Tibial artery (tissue), 4 donors: ENCODE data around the gene CSNK1D.

Experiments
- DNase-seq, 2 donors: peaks; one replicate each; pipeline ENCODE4 v3.0.0-alpha.2; 2019
- H3K27ac ChIP-seq, 2 donors: fragments of 200-600 bp; sonication (generic) in 1 of 2; 1 replicate in 1 of 2; 2 replicates in 1 of 2; pipeline ENCODE4 v1.5.1; 2018 to 2019; ENCODE audit warnings: mild to moderate bottlenecking in 1 of 2
- H3K27me3 ChIP-seq, 2 donors: fragments of 200-600 bp; sonication (generic) in 1 of 2; one replicate each; pipeline versions ENCODE4 v1.5.1 to v1.6.0; 2016 to 2019
- H3K36me3 ChIP-seq, 3 donors: fragments of 200-600 bp; sonication (generic) in 2 of 3; one replicate each; pipeline ENCODE4 v1.5.1; 2016 to 2019; ENCODE audit warnings: mild to moderate bottlenecking in 2 of 3
- H3K4me1 ChIP-seq, 4 donors: fragments of 200-600 bp; sonication (generic) in 2 of 4; 1 replicate in 3 of 4; 2 replicates in 1 of 4; pipeline ENCODE4 v1.5.1; 2016 to 2019
- H3K4me3 ChIP-seq, 2 donors: fragments of 200-600 bp; sonication (generic) in 1 of 2; 1 replicate in 1 of 2; 2 replicates in 1 of 2; pipeline ENCODE4 v1.5.1; 2018 to 2019; ENCODE audit warnings: mild to moderate bottlenecking in 2 of 2
- H3K9me3 ChIP-seq, 3 donors: fragments of 200-600 bp; sonication (generic) in 1 of 3; one replicate each; pipeline ENCODE4 v1.5.1; 2016 to 2019
- intact Hi-C: fragments of 100-400 bp; cut with DNase I; formaldehyde crosslinking; loops from one replicate; pipeline ENCODE4 v1.15.0; 2023; ENCODE audit warnings: low total_unique reads
- TF ChIP-seq, protein P1 (sequence below), 2 experiments: fragments of 200-600 bp in 1 of 2; fragments of 450-650 bp in 1 of 2; IDR thresholded peaks; one replicate each; pipeline ENCODE4 v1.5.1; 2017 to 2019; ENCODE audit warnings: antibody characterized with exemption in 2 of 2, mild to moderate bottlenecking in 1 of 2, moderate library complexity in 1 of 2

CSNK1D gene

DNA sequence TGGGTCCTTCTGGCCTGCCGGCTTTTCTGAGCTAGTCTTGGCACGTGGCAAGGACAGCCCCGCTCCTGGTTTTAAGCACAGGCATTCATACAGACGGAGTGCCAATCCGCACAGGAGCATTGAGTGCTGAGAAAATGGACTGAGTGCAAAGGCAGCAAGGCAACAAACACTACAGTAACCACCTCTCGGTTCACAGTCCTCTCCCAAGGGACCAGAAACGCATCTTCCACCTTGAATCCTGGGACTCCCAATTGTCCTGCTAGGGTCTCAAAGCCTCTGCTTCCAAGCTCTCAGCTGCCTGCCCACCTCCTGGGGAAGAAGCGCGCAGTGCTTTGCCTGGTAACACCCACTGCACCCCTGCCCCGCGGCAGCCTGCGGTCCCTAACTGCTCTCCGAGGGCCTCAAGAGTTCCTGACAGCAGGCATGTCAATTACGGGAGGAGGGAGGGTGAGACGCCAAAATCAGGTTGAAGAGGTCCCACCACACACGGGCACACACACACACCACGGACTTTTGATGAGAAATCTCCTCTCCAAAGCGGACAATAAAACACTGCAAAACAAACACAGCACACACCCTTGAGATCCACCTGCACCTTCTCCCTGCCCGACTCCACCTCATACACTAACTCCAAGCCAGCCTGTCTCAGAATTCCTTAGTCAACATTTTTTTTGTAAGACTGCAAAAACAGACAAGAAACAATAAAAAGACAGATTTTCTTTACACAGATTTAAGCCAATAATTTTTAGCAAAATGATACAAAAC lies 29.7 kb downstream of the CSNK1D start:
- H3K27ac ChIP-seq = peak overlapping the region in 1 of 2 donors; percentile 89
- intact Hi-C loops = loop anchor here (10.0 kb wide), 1 partner anchor 51 kb away; no protein-coding TSS in a partner anchor
- no peaks in the 10 kb centered on the region for H3K27me3 ChIP-seq
- peaks cover 45 to 61% (median 56%) of the 10 kb centered on the region in 3 donors for H3K36me3 ChIP-seq
- TF ChIP-seq, protein P1, sequence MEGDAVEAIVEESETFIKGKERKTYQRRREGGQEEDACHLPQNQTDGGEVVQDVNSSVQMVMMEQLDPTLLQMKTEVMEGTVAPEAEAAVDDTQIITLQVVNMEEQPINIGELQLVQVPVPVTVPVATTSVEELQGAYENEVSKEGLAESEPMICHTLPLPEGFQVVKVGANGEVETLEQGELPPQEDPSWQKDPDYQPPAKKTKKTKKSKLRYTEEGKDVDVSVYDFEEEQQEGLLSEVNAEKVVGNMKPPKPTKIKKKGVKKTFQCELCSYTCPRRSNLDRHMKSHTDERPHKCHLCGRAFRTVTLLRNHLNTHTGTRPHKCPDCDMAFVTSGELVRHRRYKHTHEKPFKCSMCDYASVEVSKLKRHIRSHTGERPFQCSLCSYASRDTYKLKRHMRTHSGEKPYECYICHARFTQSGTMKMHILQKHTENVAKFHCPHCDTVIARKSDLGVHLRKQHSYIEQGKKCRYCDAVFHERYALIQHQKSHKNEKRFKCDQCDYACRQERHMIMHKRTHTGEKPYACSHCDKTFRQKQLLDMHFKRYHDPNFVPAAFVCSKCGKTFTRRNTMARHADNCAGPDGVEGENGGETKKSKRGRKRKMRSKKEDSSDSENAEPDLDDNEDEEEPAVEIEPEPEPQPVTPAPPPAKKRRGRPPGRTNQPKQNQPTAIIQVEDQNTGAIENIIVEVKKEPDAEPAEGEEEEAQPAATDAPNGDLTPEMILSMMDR (IDR thresholded peaks at IDR 0.05) = no peak
- no peak for DNase-seq
- H3K4me1 ChIP-seq = peaks cover 20 to 70% (median 65%) of the 10 kb centered on the region in 4 donors
- no peaks in the 10 kb centered on the region for H3K9me3 ChIP-seq
- H3K4me3 ChIP-seq = no peak overlapping the region

DNA sequence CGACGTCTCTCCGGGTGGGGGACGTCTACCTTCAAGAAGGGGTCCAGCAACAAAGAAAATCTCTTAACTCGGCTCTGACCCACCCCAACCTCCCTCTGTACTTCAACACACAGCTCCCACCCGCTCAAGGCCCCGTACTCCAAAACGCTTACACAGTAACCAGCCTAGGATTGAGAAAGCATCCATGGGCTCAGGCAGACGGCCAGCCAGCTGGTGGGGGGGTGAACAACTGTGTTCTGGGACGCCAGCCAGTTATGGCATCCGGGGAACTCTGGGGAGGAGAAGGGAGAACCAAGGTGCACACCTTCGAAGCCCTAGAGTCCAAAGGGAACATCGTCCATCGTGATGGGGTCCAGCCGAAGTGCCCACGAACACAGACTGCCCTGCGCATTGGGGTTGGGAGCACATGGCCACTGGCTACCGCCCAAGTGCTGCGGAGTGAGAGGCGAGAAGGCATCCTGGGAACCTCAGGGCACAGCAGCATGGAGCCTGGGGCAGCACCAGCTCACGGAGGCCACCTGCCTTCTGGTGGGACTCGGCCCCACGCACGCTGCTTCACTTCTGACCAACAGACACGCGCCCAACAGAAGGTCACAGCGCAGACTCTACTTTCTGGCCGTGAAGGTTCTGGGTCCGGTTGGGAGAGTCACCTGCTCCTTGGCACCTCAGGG lies 30.4 kb downstream of the CSNK1D start:
- peak overlapping the region; percentile 84 to 89 for H3K27ac ChIP-seq
- peak; percentile 82 to 95 for DNase-seq
- no peaks in the 10 kb centered on the region for H3K9me3 ChIP-seq
- H3K4me3 ChIP-seq = no peak overlapping the region
- H3K4me1 ChIP-seq = peaks cover 20 to 77% (median 72%) of the 10 kb centered on the region in 4 donors
- intact Hi-C loops = loop anchor here (10.0 kb wide), 1 partner anchor 52 kb away; no protein-coding TSS in a partner anchor
- peaks cover 38 to 53% (median 49%) of the 10 kb centered on the region in 3 donors for H3K36me3 ChIP-seq
- TF ChIP-seq, protein P1 (IDR thresholded peaks at IDR 0.05) = no peak
- no peaks in the 10 kb centered on the region for H3K27me3 ChIP-seq

DNA sequence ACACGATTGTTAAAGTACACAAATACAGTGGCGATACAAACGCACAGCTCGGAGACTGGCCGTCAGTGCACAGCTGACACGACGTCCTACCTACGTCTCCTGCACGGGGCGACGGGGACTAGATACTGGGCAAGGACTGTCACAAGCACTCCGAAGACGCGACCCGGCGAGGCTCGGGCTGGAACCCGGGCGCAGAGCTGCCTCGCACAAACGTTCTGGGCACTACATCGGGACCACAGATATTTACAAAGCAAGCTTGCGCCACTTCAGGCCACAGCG lies 30.9 kb downstream of the CSNK1D start:
- Histone ChIP-seq H3K9me3 (no peaks in the 10 kb centered on the region), H3K4me1 (peaks cover 20 to 82% (median 75%) of the 10 kb centered on the region in 4 donors), H3K4me3 (no peak overlapping the region), H3K36me3 (peaks cover 33 to 49% (median 47%) of the 10 kb centered on the region in 3 donors), H3K27me3 (no peaks in the 10 kb centered on the region), H3K27ac (peak overlapping the region; percentile 84 to 89)
- no peak for DNase-seq
- intact Hi-C loops = loop anchor here (10.0 kb wide), 1 partner anchor 52 kb away; no protein-coding TSS in a partner anchor
- TF ChIP-seq, protein P1 (IDR thresholded peaks at IDR 0.05) = no peak

DNA sequence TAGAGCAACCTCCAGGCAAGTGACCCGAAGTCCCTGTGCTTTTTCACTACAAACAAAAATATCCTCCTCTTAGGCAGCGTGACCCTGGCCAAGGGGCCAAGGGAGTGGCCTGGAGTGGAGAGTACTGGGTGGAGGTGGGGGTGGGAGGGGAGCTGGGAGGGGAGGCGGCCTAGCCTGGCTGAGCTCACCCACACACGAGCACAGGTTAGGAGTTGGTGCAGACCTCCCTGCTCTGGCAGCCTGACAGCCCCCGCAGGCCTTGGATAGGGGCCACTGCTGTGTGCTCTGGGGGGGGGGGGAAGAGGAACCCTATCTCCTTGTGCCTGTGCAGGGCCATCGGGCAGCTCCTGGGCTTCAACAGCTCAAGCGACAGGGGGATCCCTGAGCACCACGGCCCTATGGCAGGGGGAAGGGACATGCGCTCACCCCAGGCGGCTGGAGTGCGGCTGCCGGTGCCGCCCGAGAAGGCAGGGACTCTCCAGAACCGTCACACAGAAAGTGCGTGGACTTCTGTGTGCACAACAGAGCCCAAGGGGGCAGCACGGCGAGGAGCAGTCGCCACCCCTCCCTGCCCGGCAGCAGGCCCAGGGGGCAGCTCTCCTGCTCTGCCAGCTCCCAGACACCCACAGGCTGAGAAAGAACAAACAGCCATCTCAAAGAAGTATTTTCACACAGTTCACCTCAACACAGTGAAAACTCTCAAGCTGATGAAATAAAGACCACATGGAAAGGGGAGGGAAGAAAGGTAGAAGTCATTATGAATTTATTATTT lies 31.4 kb downstream of the CSNK1D start:
- H3K36me3 ChIP-seq = peaks cover 29 to 47% (median 43%) of the 10 kb centered on the region in 3 donors
- H3K27ac ChIP-seq = peak overlapping the region; percentile 84 to 89
- no peaks in the 10 kb centered on the region for H3K9me3 ChIP-seq
- no peak overlapping the region for H3K4me3 ChIP-seq
- DNase-seq = no peak
- peaks cover 20 to 83% (median 73%) of the 10 kb centered on the region in 4 donors for H3K4me1 ChIP-seq
- TF ChIP-seq, protein P1 (IDR thresholded peaks at IDR 0.05) = no peak
- intact Hi-C loops = loop anchor here (10.0 kb wide), 1 partner anchor 53 kb away; no protein-coding TSS in a partner anchor
- no peaks in the 10 kb centered on the region for H3K27me3 ChIP-seq

DNA sequence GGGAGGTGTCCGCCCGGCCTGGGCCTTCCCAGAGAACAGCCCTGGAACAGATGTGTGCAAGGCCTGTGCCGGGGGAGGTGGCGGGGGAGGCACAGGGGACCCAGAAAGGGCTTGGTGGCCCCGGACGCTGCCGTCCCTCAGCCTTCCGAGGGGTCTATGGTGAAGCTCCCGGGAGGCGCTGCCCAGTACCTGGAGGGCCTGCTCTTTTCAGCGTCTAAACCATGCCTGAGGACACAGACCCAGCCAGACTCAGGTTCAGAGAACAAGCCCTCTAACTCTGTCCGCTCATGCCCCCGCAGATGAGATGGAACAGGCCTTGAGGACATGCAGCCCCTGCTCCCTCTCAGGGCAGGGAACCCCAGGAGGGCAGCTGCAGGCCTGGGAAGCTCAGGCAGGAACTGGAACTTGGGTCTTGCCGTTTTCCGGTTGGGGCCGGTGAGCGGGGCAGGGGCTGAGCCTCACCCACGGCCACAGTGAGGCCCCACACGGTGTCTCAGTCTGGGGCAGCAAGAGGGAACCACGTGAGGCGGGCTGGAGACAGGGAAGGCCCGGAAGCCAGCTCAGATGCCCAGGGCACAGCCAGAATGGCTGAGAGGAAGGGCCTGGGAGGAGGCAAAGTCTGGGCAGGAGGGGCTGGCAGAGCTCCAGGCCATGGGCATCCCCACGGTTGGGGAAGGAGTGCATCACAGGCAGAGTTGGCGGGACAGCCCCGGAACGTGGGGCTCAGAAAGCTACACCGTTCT lies 32.1 kb downstream of the CSNK1D start:
- Histone ChIP-seq H3K4me1 (peaks cover 20 to 81% (median 73%) of the 10 kb centered on the region in 4 donors), H3K36me3 (peaks cover 29 to 52% (median 36%) of the 10 kb centered on the region in 3 donors), H3K27me3 (no peaks in the 10 kb centered on the region), H3K27ac (peak overlapping the region; percentile 84 to 89), H3K4me3 (no peak overlapping the region), H3K9me3 (no peaks in the 10 kb centered on the region)
- TF ChIP-seq, protein P1 (IDR thresholded peaks at IDR 0.05) = no peak
- intact Hi-C loops = loop anchor here (10.0 kb wide), 1 partner anchor 53 kb away; no protein-coding TSS in a partner anchor
- peak; percentile 88 to 97 for DNase-seq
